Mesothelial cell of epicardium (in vitro differentiated cells): ENCODE data around the gene EME1. TPM values are rescaled to one million over a fixed set of nuclear protein-coding genes. Genes with fewer than 3 reads are reported as not detected.
"Not testable (repeated sequence)": the region's sequence is repeated elsewhere in the genome, so short reads cannot be mapped to it uniquely, and the experiment has no call there.

Experiments
- DNase-seq, 2 experiments: peaks; one replicate each; pipeline ENCODE4 v3.0.0; 2021; ENCODE audit warnings: low spot score in 2 of 2; ENCODE audit not compliant: unreplicated experiment in 2 of 2
- H3K27ac Mint-ChIP-seq: 2 replicates; pipeline ENCODE4 v1.8.0; 2021; ENCODE audit warnings: mixed read lengths
- H3K27me3 Mint-ChIP-seq: 2 replicates; pipeline ENCODE4 v1.8.0; 2021; ENCODE audit warnings: low read depth, mixed read lengths
- H3K36me3 Mint-ChIP-seq: 2 replicates; pipeline ENCODE4 v1.8.0; 2021; ENCODE audit warnings: mixed read lengths
- H3K4me1 Mint-ChIP-seq: 2 replicates; pipeline ENCODE4 v1.8.0; 2021; ENCODE audit warnings: mixed read lengths
- H3K4me3 Mint-ChIP-seq: 2 replicates; pipeline ENCODE4 v1.8.0; 2021; ENCODE audit warnings: mild to moderate bottlenecking, moderate library complexity, mixed read lengths
- H3K9me3 Mint-ChIP-seq: 2 replicates; pipeline ENCODE4 v1.8.0; 2021; ENCODE audit warnings: mixed read lengths
- CTCF ChIP-seq: fragments of 200-600 bp; sonication (generic); IDR thresholded peaks from one replicate; pipeline ENCODE4 v1.5.0; 2021; ENCODE audit warnings: antibody characterized with exemption; ENCODE audit not compliant: unreplicated experiment
- total RNA-seq: library from RNA; stranded (reverse); gene quantifications from 3 replicates; pipeline ENCODE4 v1.2.1, GENCODE V29; 2021

Gene EME1
- total RNA-seq, 1 donor from 2014 or later: 11.6 TPM

- Mint-ChIP-seq H3K27me3 (no peaks in the 10 kb centered on the region), H3K9me3 (no peaks in the 10 kb centered on the region), H3K27ac (peak overlapping the region; percentile 2), H3K4me3 (peak overlapping the region; percentile 14), H3K36me3 (peaks cover 19% of the 10 kb centered on the region), H3K4me1 (peaks cover 20% of the 10 kb centered on the region)
- no peak for DNase-seq
- no peak for TF ChIP-seq CTCF
These were observed 21.7 kb downstream of the EME1 start for GRCh38 chr17:50394711-50395110.

GRCh38 chr17:50396261-50397110 is 23.5 kb downstream of the EME1 start:
- TF ChIP-seq CTCF: no peak
- Mint-ChIP-seq H3K27me3 (no peaks in the 10 kb centered on the region), H3K36me3 (peaks cover 13% of the 10 kb centered on the region), H3K9me3 (no peaks in the 10 kb centered on the region), H3K4me3 (peak overlapping the region; percentile 83), H3K27ac (peak overlapping the region; percentile 91), H3K4me1 (peaks cover 20% of the 10 kb centered on the region)
- DNase-seq: no peak

- no peaks in the 10 kb centered on the region for H3K9me3 Mint-ChIP-seq
- TF ChIP-seq CTCF: peak; percentile 98
- H3K27me3 Mint-ChIP-seq: no peaks in the 10 kb centered on the region
These were observed 24.3 kb downstream of the EME1 start, which contains the start of gene LRRC59 for GRCh38 chr17:50397111-50397918. TSS of gene LRRC59 (minus strand) at chr17:50397523. CDS start at chr17:50397317, 206 bp downstream.

GRCh38 chr17:50397919-50398285 is 24.9 kb downstream of the EME1 start:
- Mint-ChIP-seq H3K27me3 (no peaks in the 10 kb centered on the region), H3K36me3 (peaks cover 4% of the 10 kb centered on the region), H3K4me1 (peaks cover 20% of the 10 kb centered on the region), H3K9me3 (no peaks in the 10 kb centered on the region), H3K27ac (peak overlapping the region; percentile 78), H3K4me3 (peak overlapping the region; percentile 83)
- DNase-seq: no peak
- no peak for TF ChIP-seq CTCF

More at GRCh38 chr17:50397111-50397918, 24.3 kb downstream of the EME1 start, which contains the start of gene LRRC59:
- Mint-ChIP-seq H3K4me1 (peaks cover 20% of the 10 kb centered on the region), H3K4me3 (peak within 1 kb of the TSS; percentile 83), H3K36me3 (peaks cover 5% of the 10 kb centered on the region), H3K27ac (peak within 1 kb of the TSS; percentile 91)
- DNase-seq: peak; percentile 85 to 95

GRCh38 chr17:50398672-50399071 is 25.6 kb downstream of the EME1 start:
- not testable (repeated sequence) for H3K27ac Mint-ChIP-seq, H3K36me3 Mint-ChIP-seq

GRCh38 chr17:50399591-50399990 is 26.6 kb downstream of the EME1 start:
- not testable (repeated sequence) for H3K9me3 Mint-ChIP-seq, H3K27ac Mint-ChIP-seq, H3K36me3 Mint-ChIP-seq, H3K4me3 Mint-ChIP-seq, DNase-seq, H3K27me3 Mint-ChIP-seq
- peaks cover 20% of the 10 kb centered on the region for H3K4me1 Mint-ChIP-seq

More at GRCh38 chr17:50398672-50399071, 25.6 kb downstream of the EME1 start:
- H3K4me3 Mint-ChIP-seq, H3K9me3 Mint-ChIP-seq, H3K27me3 Mint-ChIP-seq, DNase-seq: not testable (repeated sequence)
- peaks cover 20% of the 10 kb centered on the region for H3K4me1 Mint-ChIP-seq

GRCh38 chr17:50405351-50405750 is 32.3 kb downstream of the EME1 start:
- not testable (repeated sequence) for H3K36me3 Mint-ChIP-seq, DNase-seq, H3K27ac Mint-ChIP-seq, H3K4me1 Mint-ChIP-seq, H3K9me3 Mint-ChIP-seq, H3K4me3 Mint-ChIP-seq
- H3K27me3 Mint-ChIP-seq: peaks cover 12% of the 10 kb centered on the region
